Fibroblast of lung (primary cell): ENCODE measurements around the gene NFKBIL1.

Source experiments
- EZH2 ChIP-seq: IDR thresholded peaks from 2 replicates; pipeline ENCODE4 v1.5.1; 2012; ENCODE audit warnings: low read length, control low read depth, mild to moderate bottlenecking; ENCODE audit errors: missing control alignments
- TF ChIP-seq, protein P1 (sequence below), 2 donors: IDR thresholded peaks in 1 of 2; conservative IDR thresholded peaks in 1 of 2; 1 replicate in 1 of 2; 2 replicates in 1 of 2; pipeline ENCODE4 v1.5.1; 2011 to 2012; ENCODE audit warnings: low read length in 2 of 2, control low read depth in 1 of 2, inconsistent platforms in 1 of 2, low read depth in 1 of 2, mild to moderate bottlenecking in 1 of 2

DNA sequence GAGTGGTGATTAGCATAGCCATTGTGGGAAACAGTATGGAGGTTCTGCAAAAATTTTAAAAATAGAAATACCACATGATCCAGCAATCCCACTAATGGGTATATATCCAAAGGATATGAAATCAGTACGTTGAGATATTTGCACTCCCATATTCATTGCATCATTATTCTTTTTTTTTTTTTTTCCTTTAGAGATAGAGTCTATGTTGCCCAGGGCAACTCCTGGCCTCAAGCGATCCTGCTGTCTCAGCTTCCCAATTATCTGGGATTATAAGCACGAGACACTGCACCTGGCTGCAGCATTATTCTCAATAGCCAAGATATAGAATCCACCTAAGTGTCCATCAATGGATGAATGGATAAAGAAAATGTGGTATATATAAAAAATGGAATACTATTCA lies 25.6 kb upstream of the NFKBIL1 start:
- TF ChIP-seq, protein P1, sequence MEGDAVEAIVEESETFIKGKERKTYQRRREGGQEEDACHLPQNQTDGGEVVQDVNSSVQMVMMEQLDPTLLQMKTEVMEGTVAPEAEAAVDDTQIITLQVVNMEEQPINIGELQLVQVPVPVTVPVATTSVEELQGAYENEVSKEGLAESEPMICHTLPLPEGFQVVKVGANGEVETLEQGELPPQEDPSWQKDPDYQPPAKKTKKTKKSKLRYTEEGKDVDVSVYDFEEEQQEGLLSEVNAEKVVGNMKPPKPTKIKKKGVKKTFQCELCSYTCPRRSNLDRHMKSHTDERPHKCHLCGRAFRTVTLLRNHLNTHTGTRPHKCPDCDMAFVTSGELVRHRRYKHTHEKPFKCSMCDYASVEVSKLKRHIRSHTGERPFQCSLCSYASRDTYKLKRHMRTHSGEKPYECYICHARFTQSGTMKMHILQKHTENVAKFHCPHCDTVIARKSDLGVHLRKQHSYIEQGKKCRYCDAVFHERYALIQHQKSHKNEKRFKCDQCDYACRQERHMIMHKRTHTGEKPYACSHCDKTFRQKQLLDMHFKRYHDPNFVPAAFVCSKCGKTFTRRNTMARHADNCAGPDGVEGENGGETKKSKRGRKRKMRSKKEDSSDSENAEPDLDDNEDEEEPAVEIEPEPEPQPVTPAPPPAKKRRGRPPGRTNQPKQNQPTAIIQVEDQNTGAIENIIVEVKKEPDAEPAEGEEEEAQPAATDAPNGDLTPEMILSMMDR (conservative IDR thresholded peaks at IDR 0.05 in 1 of 2, IDR thresholded peaks at IDR 0.05 in 1 of 2; ENCODE audit: low read depth in 1 of 2, low read length in 2 of 2): no peak
- TF ChIP-seq EZH2: no peak
